Endodermal cell (in vitro differentiated cells): ENCODE data around the gene ST8SIA5. TPM values are rescaled to one million over a fixed set of nuclear protein-coding genes. Genes with fewer than 3 reads are reported as not detected.
"Not testable (repeated sequence)": the region's sequence is repeated elsewhere in the genome, so short reads cannot be mapped to it uniquely, and the experiment has no call there.

ENCODE experiments used
- DNase-seq: peaks from one replicate; pipeline ENCODE4 v3.0.0-alpha.2; 2017
- H3K27ac ChIP-seq: 2 replicates; pipeline ENCODE4 v1.5.1; 2013; ENCODE audit warnings: mild to moderate bottlenecking, low read depth, low read length, moderate library complexity
- H3K27me3 ChIP-seq: 2 replicates; pipeline ENCODE4 v1.6.1; 2013; ENCODE audit warnings: mild to moderate bottlenecking, low read length, moderate library complexity; ENCODE audit not compliant: insufficient read depth, control insufficient read depth, poor library complexity, severe bottlenecking
- H3K36me3 ChIP-seq: 2 replicates; pipeline ENCODE4 v1.7.0; 2013; ENCODE audit warnings: mild to moderate bottlenecking, low read length, moderate library complexity; ENCODE audit not compliant: control insufficient read depth, insufficient read depth
- H3K4me1 ChIP-seq: one replicate; pipeline ENCODE4 v1.7.0; 2013; ENCODE audit warnings: low read length; ENCODE audit not compliant: control insufficient read depth, insufficient read depth
- H3K4me3 ChIP-seq: 2 replicates; pipeline ENCODE4 v1.5.1; 2013; ENCODE audit warnings: mild to moderate bottlenecking, low read length, moderate library complexity
- H3K9ac ChIP-seq: 2 replicates; pipeline ENCODE4 v1.6.1; 2013; ENCODE audit warnings: mild to moderate bottlenecking, low read length, moderate library complexity; ENCODE audit not compliant: poor library complexity, severe bottlenecking; ENCODE audit errors: extremely low read depth
- H3K9me3 ChIP-seq: 2 replicates; pipeline ENCODE4 v1.6.1; 2013; ENCODE audit warnings: mild to moderate bottlenecking, low read length, moderate library complexity; ENCODE audit not compliant: control insufficient read depth
- H3K27ac Mint-ChIP-seq: 2 replicates; pipeline ENCODE4 v1.8.0; 2020; ENCODE audit warnings: mixed read lengths
- H3K27me3 Mint-ChIP-seq: 2 replicates; pipeline ENCODE4 v1.8.0; 2021; ENCODE audit warnings: mild to moderate bottlenecking, mixed read lengths; ENCODE audit not compliant: insufficient read depth
- H3K36me3 Mint-ChIP-seq: 2 replicates; pipeline ENCODE4 v1.8.0; 2020; ENCODE audit warnings: low read depth, mixed read lengths
- H3K4me1 Mint-ChIP-seq: 2 replicates; pipeline ENCODE4 v1.8.0; 2020; ENCODE audit warnings: mixed read lengths
- H3K4me3 Mint-ChIP-seq: 2 replicates; pipeline ENCODE4 v1.8.0; 2020; ENCODE audit warnings: mild to moderate bottlenecking, moderate library complexity, mixed read lengths
- H3K9me3 Mint-ChIP-seq: 2 replicates; pipeline ENCODE4 v1.8.0; 2020; ENCODE audit warnings: mild to moderate bottlenecking, mixed read lengths
- CTCF ChIP-seq: fragments of 200-600 bp; sonication (generic); conservative IDR thresholded peaks from 2 replicates; pipeline ENCODE4 v1.5.0; 2021; ENCODE audit warnings: antibody characterized with exemption, mild to moderate bottlenecking
- WGBS, 2 experiments: methylation state at CpG; one replicate each; pipeline versions ENCODE4 v1.1.5 to v1.1.7; 2013; ENCODE audit warnings: missing lambda C conversion rate in 2 of 2, mixed read lengths in 1 of 2; ENCODE audit not compliant: insufficient coverage in 1 of 2, insufficient read length in 1 of 2; 5-methylcytosine and 5-hydroxymethylcytosine counted together
- long read RNA-seq, 4 experiments: library from polyadenylated mRNA in 2 of 4; library from RNA in 1 of 4; library from capped mRNA in 1 of 4; stranded (forward) in 3 of 4; unstranded in 1 of 4; transcript quantifications; one replicate each; pipeline ENCODE4 v2.0.0, GENCODE V29; 2020 to 2021; ENCODE audit warnings: inconsistent platforms in 1 of 4
- polyA plus RNA-seq, 2 experiments: library from polyadenylated mRNA; stranded (reverse); fragments of 50-300 nt; gene quantifications; one replicate each; pipeline ENCODE4 v1.2.3, GENCODE V29; 2013
- total RNA-seq, 2 donors: library from RNA; stranded (reverse); fragmentation: NEBNext Ultra II Directional in 1 of 2; extraction: Animal tissue kit (Norgen Biotek cat#: 25700) in 1 of 2; gene quantifications; 2 replicates in 1 of 2; 3 replicates in 1 of 2; pipeline ENCODE4 v1.2.1, GENCODE V29; 2021

ST8SIA5 gene
- under 1 TPM; 0.24 to 0.73 TPM for total RNA-seq
- polyA plus RNA-seq (2013, experiment 1 of 2), result 0.64 TPM
- 0.46 TPM for polyA plus RNA-seq (2013, experiment 2 of 2)
- long read RNA-seq, experiment 1, result 0 reads
- long read RNA-seq, experiment 2, result 0 reads
- long read RNA-seq, experiment 3, partial matches to known transcripts, result 0 of 1 reads
- long read RNA-seq, experiment 3, other reads (novel, unspliced or antisense), result 1 of 1 reads
- long read RNA-seq, experiment 4, result 0 reads

GRCh38 chr18:46756559-46757201 lies at the start of gene ST8SIA5:
Gene ST8SIA5, minus strand, starts transcription at chr18:46757053. Its CDS starts 545 bp downstream, at chr18:46756508.
- no peak within 1 kb of the TSS for H3K27ac Mint-ChIP-seq
- WGBS, 2 experiments, result 0% methylated on average over 24 to 73 of the region's 74 CpGs

GRCh38 chr18:46795945-46796344 lies 39.1 kb upstream of the ST8SIA5 start:
- peaks cover 25% of the 10 kb centered on the region for H3K4me1 Mint-ChIP-seq
- not testable (repeated sequence) for H3K27ac ChIP-seq, H3K36me3 ChIP-seq, H3K9ac ChIP-seq, H3K4me3 ChIP-seq, H3K36me3 Mint-ChIP-seq, H3K4me3 Mint-ChIP-seq, H3K9me3 ChIP-seq, H3K27ac Mint-ChIP-seq, DNase-seq, H3K27me3 ChIP-seq, H3K27me3 Mint-ChIP-seq, H3K9me3 Mint-ChIP-seq
- peaks cover 10% of the 10 kb centered on the region for H3K4me1 ChIP-seq
- WGBS, 2 experiments, result 60 to 92% methylated on average over 1 to 6 of the region's 6 CpGs

More at GRCh38 chr18:46756559-46757201, at the start of gene ST8SIA5:
- Histone ChIP-seq H3K9me3 (no peaks in the 10 kb centered on the region), H3K27ac (no peak within 1 kb of the TSS), H3K27me3 (peaks cover 88% of the 10 kb centered on the region), H3K36me3 (no peaks in the 10 kb centered on the region), H3K9ac (no peak within 1 kb of the TSS), H3K4me3 (peak within 1 kb of the TSS; percentile 78), H3K4me1 (peaks cover 3% of the 10 kb centered on the region)
- H3K27me3 Mint-ChIP-seq, result peaks cover 94% of the 10 kb centered on the region
- peaks cover 16% of the 10 kb centered on the region for H3K4me1 Mint-ChIP-seq
- DNase-seq, result peak; percentile 86
- H3K36me3 Mint-ChIP-seq, result no peaks in the 10 kb centered on the region
- TF ChIP-seq CTCF, result no peak
- no peaks in the 10 kb centered on the region for H3K9me3 Mint-ChIP-seq
- peak within 1 kb of the TSS; percentile 63 for H3K4me3 Mint-ChIP-seq

- no peaks in the 10 kb centered on the region for H3K27me3 ChIP-seq
- H3K9me3 ChIP-seq, result peaks cover 10% of the 10 kb centered on the region
- no peak overlapping the region for H3K27ac ChIP-seq
- Mint-ChIP-seq H3K4me1 (peaks cover 25% of the 10 kb centered on the region), H3K9me3 (peaks cover 12% of the 10 kb centered on the region), H3K27me3 (no peaks in the 10 kb centered on the region), H3K36me3 (peaks cover 9% of the 10 kb centered on the region), H3K4me3 (no peak overlapping the region), H3K27ac (no peak overlapping the region)
- peaks cover 10% of the 10 kb centered on the region for H3K4me1 ChIP-seq
- 84% methylated on average over 1 of the region's 1 CpG; no CpG with 5 or more reads in 1 of the 2 experiments for WGBS, 2 experiments
- no peak for TF ChIP-seq CTCF
- DNase-seq, result peak; percentile 48
- no peaks in the 10 kb centered on the region for H3K36me3 ChIP-seq
- H3K9ac ChIP-seq, result no peak overlapping the region
- H3K4me3 ChIP-seq, result no peak overlapping the region
These were observed 37.8 kb upstream of the ST8SIA5 start for GRCh38 chr18:46794607-46795006.
